K562 (cell line): ENCODE data around the gene SAP25. TPM values are rescaled to one million over a fixed set of nuclear protein-coding genes. Genes with fewer than 3 reads are reported as not detected.

Experiments used
- ATAC-seq: fragments of 200-7000 bp; cut with Tn5 transposase; 3 replicates; pipeline ENCODE4 v1.9.1; 2020; ENCODE audit warnings: moderate library complexity
- BruUV-seq: library from RNA; stranded (reverse); fragments of 400-500 nt; replicated peaks from 2 replicates; lab custom pipeline; 2021; lab: Mats Ljungman, UMichigan
- CTCF ChIA-PET: fragments of 300-600 bp; formaldehyde crosslinking; extraction: SDS; loops from one replicate; lab custom pipeline; 2021; ENCODE audit warnings: low intra/inter-chr PET ratio; lab: Yijun Ruan, JAX
- POLR2A ChIA-PET: fragments of 300-600, 350-650 bp; sonication (Branson Sonifier 250); formaldehyde crosslinking; extraction: SDS; loops from one replicate; lab custom pipeline; 2021; ENCODE audit warnings: antibody characterized with exemption, inconsistent platforms; lab: Yijun Ruan, JAX
- DNase-seq, 4 experiments: peaks; one replicate each; pipeline versions ENCODE4 v3.0.0 to v3.0.0-alpha.2; 2011 to 2018; ENCODE audit warnings: low spot score in 3 of 4, mixed read lengths in 3 of 4; ENCODE audit errors: extremely low read depth in 1 of 4
- FAIRE-seq: peaks from 2 replicates; lab custom pipeline; 2011; peaks lifted over from hg19 to GRCh38; lab: Jason Lieb, UNC
- H2AFZ ChIP-seq: 2 replicates; pipeline ENCODE4 v1.6.0; 2011; ENCODE audit warnings: low read depth, low read length, control low read depth, inconsistent platforms
- H3K27ac ChIP-seq: fragments of 200-600 bp; 3 replicates; pipeline ENCODE4 v1.8.0; 2011; ENCODE audit warnings: low read depth, mild to moderate bottlenecking, control low read depth, inconsistent platforms, low read length, moderate library complexity, mixed read lengths; ENCODE audit errors: extremely low read depth
- H3K27me3 ChIP-seq, 2 experiments: fragments of 300-600 bp in 1 of 2; 2 replicates in 1 of 2; 3 replicates in 1 of 2; pipeline versions ENCODE4 v1.6.0 to v1.8.0; 2011; ENCODE audit warnings: inconsistent platforms in 2 of 2, low read length in 2 of 2, mild to moderate bottlenecking in 1 of 2, mixed read lengths in 1 of 2, moderate library complexity in 1 of 2; ENCODE audit not compliant: control insufficient read depth in 2 of 2, insufficient read depth in 2 of 2
- H3K36me3 ChIP-seq: fragments of 300-600 bp; 3 replicates; pipeline ENCODE4 v1.8.0; 2011; ENCODE audit warnings: mild to moderate bottlenecking, low read length, inconsistent platforms; ENCODE audit not compliant: control insufficient read depth, insufficient read depth
- H3K4me1 ChIP-seq, 2 experiments: fragments of 200-600 bp in 1 of 2; replicated peaks in 1 of 2; 2 replicates in 1 of 2; 3 replicates in 1 of 2; pipeline versions ENCODE4 v1.5.1 to v1.8.0; 2011; ENCODE audit warnings: inconsistent platforms in 2 of 2, low read length in 2 of 2, mild to moderate bottlenecking in 1 of 2, mixed read lengths in 1 of 2, moderate library complexity in 1 of 2; ENCODE audit not compliant: control insufficient read depth in 2 of 2, insufficient read depth in 2 of 2
- H3K4me2 ChIP-seq: 2 replicates; pipeline ENCODE4 v1.6.1; 2011; ENCODE audit warnings: low read length, control low read depth, inconsistent platforms, mixed read lengths; ENCODE audit not compliant: insufficient read depth
- H3K4me3 ChIP-seq: fragments of 200-600 bp; sonication (generic), shearing (Covaris generic); 2 replicates; pipeline ENCODE4 v1.5.1; 2016; ENCODE audit warnings: control low read depth, inconsistent platforms
- H3K79me2 ChIP-seq: fragments of 200-600 bp; 3 replicates; pipeline ENCODE4 v1.8.0; 2011; ENCODE audit warnings: low read length, inconsistent platforms; ENCODE audit not compliant: control insufficient read depth, insufficient read depth
- H3K9ac ChIP-seq, 2 experiments: 2 replicates each; pipeline versions ENCODE4 v1.6.0 to v1.6.1; 2011; ENCODE audit warnings: low read depth in 2 of 2, low read length in 2 of 2, control low read depth in 1 of 2, inconsistent platforms in 1 of 2, mild to moderate bottlenecking in 1 of 2, mixed read lengths in 1 of 2; ENCODE audit not compliant: insufficient read depth in 1 of 2
- H3K9me1 ChIP-seq: one replicate; pipeline ENCODE4 v1.6.0; 2011; ENCODE audit warnings: inconsistent platforms, mild to moderate bottlenecking, low read length, moderate library complexity; ENCODE audit not compliant: control insufficient read depth, insufficient read depth
- H3K9me3 ChIP-seq: replicated peaks from 2 replicates; pipeline ENCODE4 v1.5.1; 2011; ENCODE audit warnings: low read depth, low read length, inconsistent platforms; ENCODE audit not compliant: control insufficient read depth, insufficient read depth
- H4K20me1 ChIP-seq: replicated peaks from 2 replicates; pipeline ENCODE4 v1.6.1; 2011; ENCODE audit warnings: low read length, inconsistent platforms, mixed read lengths; ENCODE audit not compliant: control insufficient read depth, insufficient read depth
- MAFF ChIP-seq: IDR thresholded peaks from 2 replicates; pipeline ENCODE4 v1.6.1; 2012; ENCODE audit warnings: low read length, improper control_type of control experiment
- POLR2G ChIP-seq: fragments of 200-400 bp; formaldehyde crosslinking; IDR thresholded peaks from 2 replicates; pipeline ENCODE4 v1.6.1; 2017; ENCODE audit warnings: low read depth, mild to moderate bottlenecking, antibody characterized with exemption, low read length, moderate library complexity
- RBFOX2 ChIP-seq: fragments of 200-400 bp; formaldehyde crosslinking; IDR thresholded peaks from 2 replicates; pipeline ENCODE4 v1.6.1; 2017; ENCODE audit warnings: low read depth, mild to moderate bottlenecking, low read length, moderate library complexity
- RBM22 ChIP-seq: fragments of 200-400 bp; formaldehyde crosslinking; IDR thresholded peaks from 2 replicates; pipeline ENCODE4 v1.6.1; 2018; ENCODE audit warnings: low read length, low read depth; ENCODE audit not compliant: poor library complexity, severe bottlenecking
- SAFB2 ChIP-seq: fragments of 200-400 bp; formaldehyde crosslinking; IDR thresholded peaks from 2 replicates; pipeline ENCODE4 v1.6.1; 2018; ENCODE audit warnings: borderline replicate concordance, low read length, low read depth, moderate library complexity; ENCODE audit not compliant: severe bottlenecking
- WGBS: fragments of 100-300 bp; shearing (Covaris generic); methylation state at CpG from one replicate; pipeline ENCODE4 v1.1.6; 2016; ENCODE audit warnings: low coverage, mixed read lengths; ENCODE audit not compliant: insufficient coverage; ENCODE audit errors: missing lambda C conversion rate; 5-methylcytosine and 5-hydroxymethylcytosine counted together
- in situ Hi-C: fragments of 300-500 bp; cut with MboI; formaldehyde crosslinking; loops from 4 replicates; pipeline ENCODE4 v1.15.0; 2018; ENCODE audit warnings: inconsistent platforms, mixed read lengths
- intact Hi-C: fragments of 100-400 bp; cut with micrococcal nuclease; formaldehyde crosslinking; loops from 2 replicates; pipeline ENCODE4 v1.14.2; 2022
- polyA plus RNA-seq, 8 experiments: library from polyadenylated mRNA; depleted of rRNA in 4 of 8; stranded (reverse) in 5 of 8; unstranded in 3 of 8; fragments of >200 nt; fragmentation: Nextera tagmentation in 2 of 8; fragmentation: Illumina TruSeq in 1 of 8; extraction: Ambion mirVana in 2 of 8; extraction: Trizol in 1 of 8; gene quantifications; 2 replicates each; pipeline versions ENCODE4 v1.2.1 to v1.2.3, GENCODE V29; 2011 to 2014; ENCODE audit warnings: inconsistent platforms in 1 of 8, missing spikeins in 1 of 8
- total RNA-seq, 7 experiments: library from RNA; depleted of rRNA in 6 of 7; stranded (reverse); fragments of >200 nt in 6 of 7; fragmentation: Illumina TruSeq in 2 of 7; extraction: Trizol in 2 of 7; gene quantifications; 2 replicates each; pipeline versions ENCODE4 v1.2.1 to v1.2.3, GENCODE V29; 2011 to 2021; ENCODE audit warnings: low replicate concordance in 1 of 7
- TF ChIP-seq, protein P1 (sequence below): sonication (generic); formaldehyde crosslinking; IDR thresholded peaks from 2 replicates; pipeline ENCODE4 v1.8.1; 2023; ENCODE audit warnings: mild to moderate bottlenecking, missing genetic modification reagents
- TF ChIP-seq, protein P2 (sequence below): fragments of 450-650 bp; formaldehyde crosslinking; IDR thresholded peaks from 2 replicates; pipeline ENCODE4 v1.4.0; 2020; ENCODE audit warnings: mild to moderate bottlenecking, moderate library complexity

The SAP25 gene
- total and polyA plus RNA-seq, 9 of the 15 experiments (the other 6 are each of a cell fraction or from before 2014, with no cell fraction given): 0.13 to 5.3 (median 0.78) TPM; not detected in 1

DNA sequence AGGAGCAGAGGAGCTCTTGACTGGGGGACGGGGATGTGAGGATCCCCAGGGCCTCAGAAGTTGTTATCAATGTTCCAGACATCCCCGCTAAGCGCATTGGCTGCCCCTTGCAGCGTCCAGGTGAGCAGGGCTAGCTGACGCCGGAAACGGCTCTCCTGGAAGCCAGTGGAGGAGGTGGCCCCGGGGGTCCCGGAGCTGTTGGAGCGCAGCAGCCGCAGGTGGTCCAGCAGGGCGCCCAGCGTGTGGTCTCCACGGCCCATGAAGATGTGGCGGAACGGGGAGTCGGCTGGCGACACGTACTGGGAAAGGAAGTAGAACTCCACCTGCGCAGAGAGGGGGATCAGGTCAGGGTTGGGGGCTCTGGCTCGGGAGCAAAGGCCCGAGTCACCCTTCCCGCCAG lies 47.1 kb upstream of the SAP25 start:
- in situ Hi-C loops: no loop called here
- TF ChIP-seq, protein P1, sequence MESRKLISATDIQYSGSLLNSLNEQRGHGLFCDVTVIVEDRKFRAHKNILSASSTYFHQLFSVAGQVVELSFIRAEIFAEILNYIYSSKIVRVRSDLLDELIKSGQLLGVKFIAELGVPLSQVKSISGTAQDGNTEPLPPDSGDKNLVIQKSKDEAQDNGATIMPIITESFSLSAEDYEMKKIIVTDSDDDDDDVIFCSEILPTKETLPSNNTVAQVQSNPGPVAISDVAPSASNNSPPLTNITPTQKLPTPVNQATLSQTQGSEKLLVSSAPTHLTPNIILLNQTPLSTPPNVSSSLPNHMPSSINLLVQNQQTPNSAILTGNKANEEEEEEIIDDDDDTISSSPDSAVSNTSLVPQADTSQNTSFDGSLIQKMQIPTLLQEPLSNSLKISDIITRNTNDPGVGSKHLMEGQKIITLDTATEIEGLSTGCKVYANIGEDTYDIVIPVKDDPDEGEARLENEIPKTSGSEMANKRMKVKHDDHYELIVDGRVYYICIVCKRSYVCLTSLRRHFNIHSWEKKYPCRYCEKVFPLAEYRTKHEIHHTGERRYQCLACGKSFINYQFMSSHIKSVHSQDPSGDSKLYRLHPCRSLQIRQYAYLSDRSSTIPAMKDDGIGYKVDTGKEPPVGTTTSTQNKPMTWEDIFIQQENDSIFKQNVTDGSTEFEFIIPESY (CRISPR knock-in tag): peak; percentile 81
- TF ChIP-seq SAFB2 (no peak), POLR2G (peak; percentile 77), RBFOX2 (peak; percentile 41; the same call in 1 of the 2 replicates), MAFF (no peak), RBM22 (peak; percentile 66)
- TF ChIP-seq, protein P2, sequence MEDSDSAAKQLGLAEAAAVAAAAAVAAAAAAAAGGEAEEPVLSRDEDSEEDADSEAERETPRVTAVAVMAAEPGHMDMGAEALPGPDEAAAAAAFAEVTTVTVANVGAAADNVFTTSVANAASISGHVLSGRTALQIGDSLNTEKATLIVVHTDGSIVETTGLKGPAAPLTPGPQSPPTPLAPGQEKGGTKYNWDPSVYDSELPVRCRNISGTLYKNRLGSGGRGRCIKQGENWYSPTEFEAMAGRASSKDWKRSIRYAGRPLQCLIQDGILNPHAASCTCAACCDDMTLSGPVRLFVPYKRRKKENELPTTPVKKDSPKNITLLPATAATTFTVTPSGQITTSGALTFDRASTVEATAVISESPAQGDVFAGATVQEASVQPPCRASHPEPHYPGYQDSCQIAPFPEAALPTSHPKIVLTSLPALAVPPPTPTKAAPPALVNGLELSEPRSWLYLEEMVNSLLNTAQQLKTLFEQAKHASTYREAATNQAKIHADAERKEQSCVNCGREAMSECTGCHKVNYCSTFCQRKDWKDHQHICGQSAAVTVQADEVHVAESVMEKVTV (CRISPR knock-in tag): no peak
- TF ChIP-seq, all 486 proteins: peak for 4
- DNase-seq (no peak), ATAC-seq (no peak; the same call in 2 of the 3 replicates), FAIRE-seq (no peak)
- no peak overlapping the region for H3K4me2 ChIP-seq
- CTCF ChIA-PET: no interaction called here
- intact Hi-C loops: no loop called here
- H3K9ac ChIP-seq: no peak overlapping the region
- H3K27ac ChIP-seq: no peak overlapping the region
- H3K27me3 ChIP-seq: no peaks in the 10 kb centered on the region
- no peaks in the 10 kb centered on the region for H3K9me3 ChIP-seq
- no peak overlapping the region for H3K4me3 ChIP-seq
- peaks cover 10 to 17% of the 10 kb centered on the region in 2 experiments; a peak in 4 of 5 replicates for H3K4me1 ChIP-seq
- H3K9me1 ChIP-seq: no peaks in the 10 kb centered on the region
- H4K20me1 ChIP-seq: no peaks in the 10 kb centered on the region
- H2AFZ ChIP-seq: no peak overlapping the region
- 89% methylated on average over 23 of the region's 23 CpGs for WGBS
- H3K79me2 ChIP-seq: peaks cover 2% of the 10 kb centered on the region; the same call in 2 of the 3 replicates
- POLR2A ChIA-PET: interaction anchor here (0.6 to 7.0 kb wide), 3 partner anchors 6 to 29 kb away, joined by 3 to 54 read pairs (median 3); partner anchors contain the start of gene MOSPD3
- BruUV-seq: no TSS peak
- H3K36me3 ChIP-seq: peaks cover 28% of the 10 kb centered on the region
